NB4 (cell line): ENCODE results near the gene IGF2BP3.
"Not testable (repeated sequence)": the region's sequence is repeated elsewhere in the genome, so short reads cannot be mapped to it uniquely, and the experiment has no call there.

Experiments
- POLR2A ChIP-seq: IDR thresholded peaks from 2 replicates; pipeline ENCODE4 v1.6.1; 2011; ENCODE audit warnings: mild to moderate bottlenecking; ENCODE audit not compliant: insufficient read length; ENCODE audit errors: extremely low read depth
- TF ChIP-seq, protein P1 (sequence below): IDR thresholded peaks from one replicate; pipeline ENCODE4 v1.5.1; 2012; ENCODE audit warnings: low read depth, low read length
- TF ChIP-seq, protein P2 (sequence below): IDR thresholded peaks from 2 replicates; pipeline ENCODE4 v1.6.1; 2011; ENCODE audit warnings: low read depth, low read length

DNA sequence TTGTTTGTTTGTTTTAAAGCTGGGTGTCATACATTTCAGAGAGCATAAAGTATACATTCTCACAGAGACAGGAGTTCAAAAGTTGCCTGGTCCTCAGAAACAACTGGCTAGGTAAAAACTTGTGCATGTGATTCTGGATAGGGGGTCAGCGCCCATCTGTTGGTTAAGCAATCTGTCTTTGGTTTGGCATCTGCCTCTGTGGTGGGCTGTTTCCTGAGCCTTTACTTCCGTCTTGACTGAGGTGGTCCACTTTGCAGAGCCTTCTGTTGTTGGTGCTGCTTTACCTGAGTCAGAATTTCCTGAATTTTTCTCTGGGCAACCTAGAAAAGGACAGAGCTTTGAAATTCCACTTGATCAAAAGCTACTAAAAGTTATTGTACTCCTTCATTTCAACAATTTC lies 158.2 kb downstream of the IGF2BP3 start:
- TF ChIP-seq, protein P1, sequence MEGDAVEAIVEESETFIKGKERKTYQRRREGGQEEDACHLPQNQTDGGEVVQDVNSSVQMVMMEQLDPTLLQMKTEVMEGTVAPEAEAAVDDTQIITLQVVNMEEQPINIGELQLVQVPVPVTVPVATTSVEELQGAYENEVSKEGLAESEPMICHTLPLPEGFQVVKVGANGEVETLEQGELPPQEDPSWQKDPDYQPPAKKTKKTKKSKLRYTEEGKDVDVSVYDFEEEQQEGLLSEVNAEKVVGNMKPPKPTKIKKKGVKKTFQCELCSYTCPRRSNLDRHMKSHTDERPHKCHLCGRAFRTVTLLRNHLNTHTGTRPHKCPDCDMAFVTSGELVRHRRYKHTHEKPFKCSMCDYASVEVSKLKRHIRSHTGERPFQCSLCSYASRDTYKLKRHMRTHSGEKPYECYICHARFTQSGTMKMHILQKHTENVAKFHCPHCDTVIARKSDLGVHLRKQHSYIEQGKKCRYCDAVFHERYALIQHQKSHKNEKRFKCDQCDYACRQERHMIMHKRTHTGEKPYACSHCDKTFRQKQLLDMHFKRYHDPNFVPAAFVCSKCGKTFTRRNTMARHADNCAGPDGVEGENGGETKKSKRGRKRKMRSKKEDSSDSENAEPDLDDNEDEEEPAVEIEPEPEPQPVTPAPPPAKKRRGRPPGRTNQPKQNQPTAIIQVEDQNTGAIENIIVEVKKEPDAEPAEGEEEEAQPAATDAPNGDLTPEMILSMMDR, result not testable (repeated sequence)
- TF ChIP-seq, protein P2, sequence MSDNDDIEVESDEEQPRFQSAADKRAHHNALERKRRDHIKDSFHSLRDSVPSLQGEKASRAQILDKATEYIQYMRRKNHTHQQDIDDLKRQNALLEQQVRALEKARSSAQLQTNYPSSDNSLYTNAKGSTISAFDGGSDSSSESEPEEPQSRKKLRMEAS, result not testable (repeated sequence)
- not testable (repeated sequence) for TF ChIP-seq POLR2A
